Measurements from ENCODE around the gene MINDY2.

Gene MINDY2

GRCh38 chr15:58889363-58889762 is 118.3 kb downstream of the MINDY2 start:
- no peak for DNase-seq

GRCh38 chr15:58898150-58898680 is 127.1 kb downstream of the MINDY2 start:
- DNase-seq = no peak

GRCh38 chr15:58900631-58901030 is 129.5 kb downstream of the MINDY2 start:
- no peak for DNase-seq

GRCh38 chr15:58908550-58909309 is 137.6 kb downstream of the MINDY2 start:
- DNase-seq = no peak

GRCh38 chr15:58909616-58910015 is 138.5 kb downstream of the MINDY2 start:
- DNase-seq = no peak

- no peak for DNase-seq
Observed at GRCh38 chr15:58910456-58910855, 139.4 kb downstream of the MINDY2 start.

All from amniotic stem cell (primary cell).